Left colon (tissue), 2 donors: ENCODE results near the gene SLC29A2. TPM values are rescaled to one million over a fixed set of nuclear protein-coding genes. Genes with fewer than 3 reads are reported as not detected.
A peak's percentile ranks its signal among the peaks of the same experiment; 100 is the strongest.

Experiments
- ATAC-seq: fragments of 200-7000 bp; cut with Tn5 transposase; one replicate; pipeline ENCODE4 v1.9.1; 2020; ENCODE audit warnings: mild to moderate bottlenecking, moderate library complexity
- DNase-seq, 2 donors: peaks; one replicate each; pipeline ENCODE4 v3.0.0-alpha.2; 2020
- intact Hi-C, 2 donors: fragments of 100-400 bp; cut with DNase I in 1 of 2; cut with micrococcal nuclease in 1 of 2; formaldehyde crosslinking; loops; one replicate each; pipeline versions ENCODE4 v1.11.2 to v1.14.0; 2022; cut with DNase I, micrococcal nuclease
- total RNA-seq, 2 donors: library from RNA; stranded (reverse); fragmentation: NEBNext Ultra II Directional; extraction: Animal tissue kit (Norgen Biotek cat#: 25700); gene quantifications; one replicate each; pipeline ENCODE4 v1.2.1, GENCODE V29; 2021
- donor health status: DM: no; HTN: no; CAD: no.
- donor health status: DM: yes; HTN: yes; CAD: no.

SLC29A2 gene
- total RNA-seq, 2 donors from 2014 or later = 16.3 to 31.1 TPM

GRCh38 chr11:66337103-66337899 lies 34.3 kb downstream of the SLC29A2 start:
- no peak for DNase-seq
- no peak for ATAC-seq
- intact Hi-C loops = no loop called here

GRCh38 chr11:66336234-66337102 lies 35.1 kb downstream of the SLC29A2 start, which contains the start of gene RIN1:
RIN1 (minus strand) TSS chr11:66336434; CDS start chr11:66336402, 32 bp downstream.
- ATAC-seq = peak; percentile 91
- intact Hi-C loops = no loop called here
- peak; percentile 66 to 79 for DNase-seq

GRCh38 chr11:66335531-66336233 lies 35.9 kb downstream of the SLC29A2 start:
- intact Hi-C loops = no loop called here
- ATAC-seq = peak; percentile 60
- peak in 1 of 2 donors; percentile 38 for DNase-seq

GRCh38 chr11:66334605-66335442 lies 36.7 kb downstream of the SLC29A2 start:
- DNase-seq = no peak
- ATAC-seq = no peak
- intact Hi-C loops = no loop called here

GRCh38 chr11:66333896-66334604 lies 37.5 kb downstream of the SLC29A2 start:
- DNase-seq (no peak), ATAC-seq (no peak)
- intact Hi-C loops = no loop called here

GRCh38 chr11:66333220-66333877 lies 38.2 kb downstream of the SLC29A2 start:
- no peak for ATAC-seq
- DNase-seq = no peak
- intact Hi-C loops = no loop called here

- ATAC-seq (no peak), DNase-seq (no peak)
- intact Hi-C loops = no loop called here
Measured at GRCh38 chr11:66332371-66333219, 39.0 kb downstream of the SLC29A2 start.

- no peak for DNase-seq
- intact Hi-C loops = no loop called here
Measured at GRCh38 chr11:66331542-66332370, 39.8 kb downstream of the SLC29A2 start.

GRCh38 chr11:66330931-66331330 lies 40.6 kb downstream of the SLC29A2 start:
- no peak for DNase-seq
- intact Hi-C loops = no loop called here

More at GRCh38 chr11:66331542-66332370, 39.8 kb downstream of the SLC29A2 start:
- no peak for ATAC-seq

GRCh38 chr11:66329165-66329673 lies 42.3 kb downstream of the SLC29A2 start:
- DNase-seq = no peak
- no peak for ATAC-seq
- intact Hi-C loops = no loop called here

More at GRCh38 chr11:66330931-66331330, 40.6 kb downstream of the SLC29A2 start:
- ATAC-seq = no peak

GRCh38 chr11:66328302-66329144 lies 43.0 kb downstream of the SLC29A2 start:
- DNase-seq = peak in 1 of 2 donors; percentile 81
- intact Hi-C loops = no loop called here
- peak; percentile 80 for ATAC-seq

GRCh38 chr11:66328031-66328301 lies 43.6 kb downstream of the SLC29A2 start:
- intact Hi-C loops = no loop called here
- ATAC-seq (peak; percentile 76), DNase-seq (peak in 1 of 2 donors; percentile 34)

GRCh38 chr11:66327171-66328030 lies 44.2 kb downstream of the SLC29A2 start:
- no peak for ATAC-seq
- intact Hi-C loops = no loop called here
- no peak for DNase-seq
